HCT116 (cell line): ENCODE results near the gene ADGRD1.

Experiments used
- CTCF ChIP-seq, 3 experiments: fragments of 200-600 bp in 1 of 3; sonication (generic) in 1 of 3; IDR thresholded peaks in 2 of 3; conservative IDR thresholded peaks in 1 of 3; 2 replicates each; pipeline ENCODE4 v1.5.1; 2012 to 2017; ENCODE audit warnings: low read depth in 2 of 3, low read length in 2 of 3, antibody characterized with exemption in 1 of 3, borderline replicate concordance in 1 of 3, control low read depth in 1 of 3, mild to moderate bottlenecking in 1 of 3, mixed read lengths in 1 of 3, mixed run types in 1 of 3, moderate library complexity in 1 of 3; ENCODE audit not compliant: insufficient read depth in 1 of 3
- JUND ChIP-seq: IDR thresholded peaks from 2 replicates; pipeline ENCODE4 v1.6.1; 2012
- POLR2A ChIP-seq: IDR thresholded peaks from 2 replicates; pipeline ENCODE4 v1.7.0; 2011; ENCODE audit warnings: borderline replicate concordance; ENCODE audit not compliant: insufficient read depth, insufficient read length; ENCODE audit errors: extremely low read depth
- RAD21 ChIP-seq: IDR thresholded peaks from 2 replicates; pipeline ENCODE4 v1.6.1; 2012; ENCODE audit warnings: low read depth, mild to moderate bottlenecking
- ZFX ChIP-seq: fragments of 450-650 bp; IDR thresholded peaks from 2 replicates; pipeline ENCODE4 v1.6.1; 2017

GRCh38 chr12:131048611-131048990 is 94.9 kb downstream of the ADGRD1 start:
- TF ChIP-seq RAD21 (no peak), CTCF (IDR thresholded peaks at IDR 0.05 in 2 of 3, conservative IDR thresholded peaks at IDR 0.05 in 1 of 3; ENCODE audit: borderline replicate concordance in 1 of 3, insufficient read depth in 1 of 3, low read depth in 2 of 3, low read length in 2 of 3) (no peak), ZFX (no peak), JUND (no peak), POLR2A (no peak)
